Gastroesophageal sphincter (tissue), 3 donors: ENCODE data around the gene RTN4IP1.

Experiments used
- CTCF ChIP-seq, 4 experiments: fragments of 200-600 bp in 2 of 4; fragments of 450-650 bp in 2 of 4; sonication (generic) in 1 of 4; IDR thresholded peaks; one replicate each; pipeline ENCODE4 v1.5.1; 2017 to 2019; ENCODE audit warnings: antibody characterized with exemption in 4 of 4, mild to moderate bottlenecking in 2 of 4, moderate library complexity in 2 of 4
- POLR2A ChIP-seq, 2 donors: fragments of 450-650 bp; IDR thresholded peaks; one replicate each; pipeline ENCODE4 v1.6.1; 2017; ENCODE audit warnings: antibody characterized with exemption in 2 of 2, mild to moderate bottlenecking in 2 of 2, moderate library complexity in 1 of 2

- TF ChIP-seq POLR2A (IDR thresholded peaks at IDR 0.05), result no peak
- no peak for TF ChIP-seq CTCF (IDR thresholded peaks at IDR 0.05)
Measured at GRCh38 chr6:106569428-106569827, 59.9 kb downstream of the RTN4IP1 start.
